ENCODE data around the gene CASK. TPM values are rescaled to one million over a fixed set of nuclear protein-coding genes. Genes with fewer than 3 reads are reported as not detected.

The CASK gene
- total and polyA plus RNA-seq, 12 donors: 4.7 to 53.0 (median 41.3) TPM

DNA sequence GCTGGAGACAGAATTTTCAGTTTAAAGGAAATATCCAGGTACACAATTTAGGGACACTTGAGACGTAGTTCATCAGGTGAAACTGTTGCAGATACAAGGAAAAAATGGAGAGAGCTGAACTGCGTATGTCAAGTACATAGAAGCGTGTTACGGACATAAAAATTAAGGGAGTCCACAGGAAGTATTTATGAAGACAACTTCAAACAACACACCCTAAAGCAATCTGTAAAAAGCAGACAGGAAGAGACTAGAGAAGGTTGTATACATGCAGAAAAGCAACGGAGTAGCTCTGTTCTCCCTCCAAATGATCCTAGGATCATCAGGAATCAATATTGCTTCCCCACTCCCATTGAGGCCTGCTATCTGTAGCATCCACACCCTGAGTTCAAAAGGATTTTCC is 5.8 kb downstream of the CASK start:
- WGBS, 4 donors: 81 to 90% (median 86%) methylated on average over 5 of the region's 5 CpGs
- TF ChIP-seq, protein P1, sequence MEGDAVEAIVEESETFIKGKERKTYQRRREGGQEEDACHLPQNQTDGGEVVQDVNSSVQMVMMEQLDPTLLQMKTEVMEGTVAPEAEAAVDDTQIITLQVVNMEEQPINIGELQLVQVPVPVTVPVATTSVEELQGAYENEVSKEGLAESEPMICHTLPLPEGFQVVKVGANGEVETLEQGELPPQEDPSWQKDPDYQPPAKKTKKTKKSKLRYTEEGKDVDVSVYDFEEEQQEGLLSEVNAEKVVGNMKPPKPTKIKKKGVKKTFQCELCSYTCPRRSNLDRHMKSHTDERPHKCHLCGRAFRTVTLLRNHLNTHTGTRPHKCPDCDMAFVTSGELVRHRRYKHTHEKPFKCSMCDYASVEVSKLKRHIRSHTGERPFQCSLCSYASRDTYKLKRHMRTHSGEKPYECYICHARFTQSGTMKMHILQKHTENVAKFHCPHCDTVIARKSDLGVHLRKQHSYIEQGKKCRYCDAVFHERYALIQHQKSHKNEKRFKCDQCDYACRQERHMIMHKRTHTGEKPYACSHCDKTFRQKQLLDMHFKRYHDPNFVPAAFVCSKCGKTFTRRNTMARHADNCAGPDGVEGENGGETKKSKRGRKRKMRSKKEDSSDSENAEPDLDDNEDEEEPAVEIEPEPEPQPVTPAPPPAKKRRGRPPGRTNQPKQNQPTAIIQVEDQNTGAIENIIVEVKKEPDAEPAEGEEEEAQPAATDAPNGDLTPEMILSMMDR (IDR thresholded peaks at IDR 0.05): no peak
- no peak for TF ChIP-seq POLR2A (IDR thresholded peaks at IDR 0.05)
- no peaks in the 10 kb centered on the region for H3K36me3 ChIP-seq (replicated peaks in 1 of 2)
- H3K27me3 ChIP-seq: no peaks in the 10 kb centered on the region
- no peak overlapping the region for H3K27ac ChIP-seq
- no peak overlapping the region for H3K4me3 ChIP-seq
- H3K4me1 ChIP-seq (replicated peaks in 1 of 2): no peaks in the 10 kb centered on the region
- DNase-seq: no peak
- H3K9me3 ChIP-seq (replicated peaks in 1 of 3): no peaks in the 10 kb centered on the region
- intact Hi-C loops (cut with DNase I): no loop called here

DNA sequence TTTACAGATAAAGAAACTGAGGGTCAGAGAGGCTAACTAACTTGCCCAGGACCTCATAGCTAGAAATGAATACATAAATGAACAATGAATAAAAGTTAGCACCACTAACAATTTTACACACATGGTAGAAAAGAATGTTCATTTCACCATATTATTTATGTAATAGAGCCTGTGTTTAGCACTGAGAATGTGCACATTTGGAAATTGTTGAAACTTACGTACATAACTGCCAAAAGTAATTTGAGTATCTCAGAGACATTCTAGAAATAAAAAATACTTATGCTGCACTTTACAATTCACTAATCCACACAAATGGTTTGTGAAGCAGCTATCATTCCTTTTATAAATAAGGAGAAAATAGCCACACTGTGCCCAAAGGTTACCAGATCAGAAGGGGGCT is 9.9 kb downstream of the CASK start:
- no peak for TF ChIP-seq POLR2A (IDR thresholded peaks at IDR 0.05)
- TF ChIP-seq, protein P1 (IDR thresholded peaks at IDR 0.05): no peak
- WGBS, 4 donors: 74 to 95% (median 82%) methylated on average over 1 of the region's 1 CpG

DNA sequence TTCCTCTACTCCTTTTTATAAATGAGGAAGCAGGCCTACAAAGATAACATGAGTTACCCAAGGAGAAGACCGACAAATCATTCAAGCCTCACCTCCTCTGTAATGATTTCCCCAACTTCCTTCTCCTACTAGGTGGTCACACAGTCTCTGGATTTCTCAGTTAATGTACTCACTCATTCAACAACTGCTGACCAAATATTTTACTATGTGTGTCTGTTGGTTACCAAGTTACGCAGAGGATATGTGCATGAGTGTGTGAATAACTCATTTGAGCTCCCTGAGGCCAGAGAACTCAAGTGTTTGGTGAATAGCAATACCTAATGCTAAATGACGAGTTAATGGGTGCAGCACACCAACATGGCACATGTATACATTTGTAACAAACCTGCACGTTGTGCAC is 10.4 kb downstream of the CASK start:
- no peaks in the 10 kb centered on the region for H3K36me3 ChIP-seq (replicated peaks in 1 of 2)
- intact Hi-C loops (cut with DNase I): no loop called here
- no peaks in the 10 kb centered on the region for H3K27me3 ChIP-seq
- DNase-seq: no peak
- H3K27ac ChIP-seq: no peak overlapping the region
- 74 to 93% (median 86%) methylated on average over 4 of the region's 4 CpGs for WGBS, 4 donors
- no peak overlapping the region for H3K4me3 ChIP-seq
- TF ChIP-seq POLR2A (IDR thresholded peaks at IDR 0.05): no peak
- TF ChIP-seq, protein P1 (IDR thresholded peaks at IDR 0.05): no peak
- H3K4me1 ChIP-seq (replicated peaks in 1 of 2): no peaks in the 10 kb centered on the region
- H3K9me3 ChIP-seq (replicated peaks in 1 of 3): no peaks in the 10 kb centered on the region

More for the DNA sequence above, 9.9 kb downstream of the CASK start:
- Histone ChIP-seq H3K4me3 (no peak overlapping the region), H3K36me3 (replicated peaks in 1 of 2) (no peaks in the 10 kb centered on the region), H3K27me3 (no peaks in the 10 kb centered on the region), H3K4me1 (replicated peaks in 1 of 2) (no peaks in the 10 kb centered on the region), H3K9me3 (replicated peaks in 1 of 3) (no peaks in the 10 kb centered on the region), H3K27ac (no peak overlapping the region)
- no peak for DNase-seq
- intact Hi-C loops (cut with DNase I): no loop called here

DNA sequence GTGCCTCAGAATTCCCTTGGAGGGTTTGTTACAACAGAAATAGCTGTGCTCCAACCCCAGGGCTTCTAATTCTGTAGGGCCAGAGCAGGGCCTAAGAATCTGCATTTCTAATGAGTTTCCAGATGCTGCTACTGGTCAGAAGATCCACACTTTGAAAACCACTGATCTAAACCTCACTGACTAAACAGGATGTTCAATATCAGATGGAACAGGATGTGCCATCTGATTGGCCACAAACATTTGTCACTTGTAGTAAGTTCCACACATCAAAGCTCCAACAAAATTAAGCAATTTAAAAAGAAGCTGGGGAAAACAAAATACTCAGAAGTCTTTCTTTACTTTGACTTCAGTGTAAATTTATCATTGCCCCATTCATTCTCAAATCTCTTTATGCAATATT is 14.3 kb downstream of the CASK start:
- Histone ChIP-seq H3K36me3 (replicated peaks in 1 of 2) (no peaks in the 10 kb centered on the region), H3K27me3 (no peaks in the 10 kb centered on the region), H3K4me1 (replicated peaks in 1 of 2) (no peaks in the 10 kb centered on the region), H3K27ac (no peak overlapping the region), H3K4me3 (no peak overlapping the region), H3K9me3 (replicated peaks in 1 of 3) (no peaks in the 10 kb centered on the region)
- intact Hi-C loops (cut with DNase I): no loop called here
- no peak for DNase-seq
- TF ChIP-seq, protein P1 (IDR thresholded peaks at IDR 0.05): no peak
- TF ChIP-seq POLR2A (IDR thresholded peaks at IDR 0.05): no peak

Measured in adrenal gland (tissue), 12 donors.